GM19324 (cell line): ENCODE measurements around the gene LMNTD2.

Experiments used
- ATAC-seq: cut with Tn5 transposase; IDR thresholded peaks from one replicate; pipeline ENCODE4 v1.9.1; 2021; ENCODE audit warnings: mild to moderate bottlenecking, moderate library complexity; ENCODE audit not compliant: unreplicated experiment, low FRiP score

Gene LMNTD2

GRCh38 chr11:569158-569885 is 8.8 kb upstream of the LMNTD2 start:
- no peak for ATAC-seq

DNA sequence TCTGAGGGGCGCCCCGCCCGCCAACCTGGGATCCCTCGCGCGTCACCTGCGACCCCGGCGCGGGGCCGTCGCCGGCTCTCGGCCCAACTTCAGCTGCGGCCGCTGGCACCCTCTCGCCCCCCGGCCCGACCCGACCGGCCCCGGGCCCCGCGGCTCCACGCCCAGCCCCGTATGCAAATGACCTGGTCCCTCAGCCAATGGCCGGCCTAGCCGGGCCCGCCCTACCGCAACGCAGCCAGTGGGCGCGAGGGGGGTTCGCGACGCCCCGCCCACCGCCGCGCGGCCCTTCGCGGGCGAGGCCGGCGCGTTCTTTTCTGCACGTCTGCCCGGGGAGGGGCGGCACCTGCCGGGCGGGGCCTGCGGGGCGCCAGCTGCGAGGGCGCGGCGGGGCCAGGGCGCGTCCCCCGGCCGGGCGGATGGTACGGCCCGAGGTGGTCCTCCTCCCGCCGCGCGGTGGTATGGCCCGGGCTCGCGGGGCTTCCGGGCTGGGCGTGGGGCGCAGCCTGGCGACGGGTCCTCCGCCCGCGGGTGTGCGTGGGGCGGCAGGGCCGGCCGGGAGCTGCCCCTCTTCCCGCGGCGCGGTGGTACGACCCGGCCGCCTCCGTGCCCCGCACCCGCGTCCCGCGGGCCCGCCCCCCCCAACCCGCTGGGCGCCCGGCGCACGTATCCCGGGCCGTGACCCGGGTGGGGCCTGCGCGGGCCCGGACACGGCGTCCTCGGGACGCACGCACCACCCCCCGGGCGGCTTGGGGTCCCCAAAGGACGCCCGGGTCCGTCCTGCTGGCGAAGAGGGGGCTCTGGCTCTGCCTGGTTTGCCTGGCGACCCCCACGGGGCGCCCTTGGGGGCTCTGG is 8.0 kb upstream of the LMNTD2 start:
- peak; percentile 83 for ATAC-seq

DNA sequence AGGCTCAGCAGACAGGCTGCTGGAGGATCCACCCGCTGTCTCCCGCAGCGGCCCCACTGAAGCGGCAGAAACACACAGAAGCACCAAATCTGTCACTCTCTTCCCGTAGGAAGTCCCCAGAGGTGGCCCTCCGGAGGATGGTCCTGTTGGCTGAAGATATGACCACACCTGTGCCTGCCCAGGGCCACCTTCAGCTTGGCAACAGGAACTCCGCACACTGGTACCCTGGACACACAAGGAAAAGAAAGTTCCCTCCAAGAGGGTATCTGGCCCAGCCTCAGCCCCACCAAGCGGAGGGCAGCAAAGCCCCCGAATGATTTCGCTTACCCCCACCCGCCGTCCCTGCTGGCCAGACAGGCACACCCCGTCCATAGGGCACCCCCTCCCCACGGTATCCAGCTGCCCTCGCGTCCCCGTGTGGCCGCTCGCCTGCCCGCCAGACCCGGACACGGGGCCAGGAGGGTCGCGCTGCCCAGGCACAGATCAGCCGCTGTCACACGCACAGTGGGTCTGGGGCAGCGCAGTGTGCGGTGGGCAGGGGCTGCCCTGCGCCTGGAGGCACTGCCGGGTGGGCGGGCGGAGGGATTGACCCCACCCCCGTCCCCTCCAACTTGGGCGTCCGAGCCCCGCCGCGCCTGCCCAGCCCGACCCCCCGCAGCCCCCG is 7.2 kb upstream of the LMNTD2 start:
- no peak for ATAC-seq

GRCh38 chr11:567011-567628 is 6.6 kb upstream of the LMNTD2 start:
- ATAC-seq = no peak

GRCh38 chr11:565921-566509 is 5.5 kb upstream of the LMNTD2 start:
- ATAC-seq = no peak

DNA sequence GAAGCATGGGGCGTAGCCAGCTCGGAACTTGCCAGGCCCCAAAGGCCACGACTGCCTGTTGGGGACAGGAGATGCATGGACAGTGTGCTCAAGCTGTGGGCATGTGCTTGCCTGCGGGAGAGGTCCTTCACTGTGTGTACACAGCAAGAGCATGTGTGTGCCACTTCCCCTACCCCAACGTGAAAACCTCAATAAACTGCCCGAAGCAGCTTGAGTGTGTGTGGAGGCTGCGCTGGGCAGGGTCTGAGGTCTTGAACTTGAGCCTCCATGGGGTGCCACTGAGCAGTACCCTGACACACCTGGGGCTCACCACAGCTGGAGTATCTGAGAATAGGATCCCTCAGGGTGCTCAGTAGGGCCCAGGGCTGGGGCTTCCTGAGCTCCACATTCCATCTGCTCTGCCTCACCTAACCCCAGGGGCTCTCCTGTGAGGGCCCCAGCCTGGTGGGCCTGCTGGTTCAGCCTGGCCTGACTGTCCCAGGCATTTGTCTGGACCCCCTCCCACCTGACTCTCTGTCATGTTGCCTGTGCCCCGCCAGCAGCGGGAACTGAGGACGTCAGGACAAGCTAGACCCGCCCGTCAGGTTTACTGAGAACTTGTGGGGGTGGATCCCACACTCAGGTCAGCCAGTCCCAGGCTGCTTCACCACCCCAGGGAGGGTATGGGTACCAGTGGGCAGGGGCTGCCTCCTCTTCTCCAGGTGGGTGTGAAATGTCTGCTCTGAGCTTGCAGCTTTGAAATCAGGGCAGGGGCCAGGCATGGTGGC is 3.5 kb upstream of the LMNTD2 start:
- no peak for ATAC-seq

GRCh38 chr11:563066-563811 is 2.7 kb upstream of the LMNTD2 start:
- no peak for ATAC-seq

GRCh38 chr11:562046-562645 is 1.6 kb upstream of the LMNTD2 start:
- ATAC-seq = no peak

DNA sequence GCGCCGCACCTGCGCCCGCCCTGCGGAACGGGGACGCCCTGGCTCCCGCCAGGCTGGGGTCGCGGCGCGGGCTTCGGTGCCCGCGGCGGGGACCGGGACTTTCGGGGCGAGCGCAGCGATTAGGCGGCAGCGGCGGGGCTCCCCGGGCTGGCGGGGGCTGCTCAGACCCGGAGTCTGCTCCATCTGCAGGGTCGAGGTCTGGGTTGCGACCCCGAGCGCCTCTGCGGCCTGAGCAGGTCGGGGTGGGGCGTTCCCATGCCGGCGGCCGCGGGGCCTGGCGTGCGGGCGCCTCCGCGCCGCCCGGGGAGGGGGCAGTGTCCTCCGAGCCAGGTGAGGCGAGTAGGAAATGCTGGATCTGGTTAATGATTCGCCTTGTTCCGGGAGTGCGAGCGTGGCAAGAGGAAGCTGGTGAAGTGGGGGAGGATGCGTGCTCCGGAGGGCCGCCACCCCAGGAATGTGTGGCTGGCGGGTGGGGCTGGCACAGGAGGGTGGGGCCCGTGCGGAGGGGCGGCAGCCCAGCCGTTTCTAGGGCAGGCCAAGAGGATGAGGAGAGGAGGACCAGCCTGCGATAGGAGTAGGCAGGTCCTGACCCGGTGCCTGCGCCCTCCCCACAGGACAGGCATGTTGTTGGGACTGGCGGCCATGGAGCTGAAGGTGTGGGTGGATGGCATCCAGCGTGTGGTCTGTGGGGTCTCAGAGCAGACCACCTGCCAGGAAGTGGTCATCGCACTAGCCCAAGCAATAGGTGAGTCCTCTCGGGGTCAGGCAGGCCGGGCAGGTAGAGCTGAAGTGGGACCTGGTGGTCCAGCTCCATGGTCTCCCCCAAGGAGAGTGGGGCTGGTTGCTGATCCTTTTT is 838 bp upstream of the LMNTD2 start:
- ATAC-seq = peak; percentile 15

- no peak for ATAC-seq
These were observed 730 bp downstream of the LMNTD2 start for GRCh38 chr11:559712-560304.

DNA sequence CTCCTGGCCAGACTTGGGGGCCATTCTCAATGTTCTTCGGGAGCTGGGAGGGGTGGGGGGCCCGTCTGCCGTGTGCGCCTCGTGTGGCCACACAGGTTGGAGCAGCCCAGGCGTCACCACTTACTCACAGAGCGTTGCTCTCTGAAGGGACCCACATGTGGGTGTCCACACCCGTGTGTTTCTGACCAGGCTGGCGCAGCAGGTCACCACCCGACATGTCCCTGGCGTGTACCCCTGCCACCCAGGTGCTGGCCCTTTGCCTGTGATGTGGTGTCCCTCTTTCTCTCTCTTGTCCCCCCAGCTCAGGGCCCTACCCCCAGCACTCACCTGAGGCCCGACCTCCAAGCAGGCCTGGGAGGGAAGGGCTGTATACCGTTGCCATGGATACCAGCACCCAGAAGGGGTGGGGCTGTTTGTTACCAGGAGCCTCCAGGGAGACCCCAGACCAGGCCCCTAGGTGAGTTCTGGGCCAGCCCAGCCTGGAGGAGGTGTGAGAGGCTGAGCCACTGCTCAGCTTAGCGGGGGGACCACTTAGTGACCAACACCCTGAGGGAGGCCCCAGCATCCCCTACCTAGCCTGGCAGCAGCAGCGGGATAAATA is 1.4 kb downstream of the LMNTD2 start:
- no peak for ATAC-seq

GRCh38 chr11:558503-558902 is 2.0 kb downstream of the LMNTD2 start:
- ATAC-seq = no peak

DNA sequence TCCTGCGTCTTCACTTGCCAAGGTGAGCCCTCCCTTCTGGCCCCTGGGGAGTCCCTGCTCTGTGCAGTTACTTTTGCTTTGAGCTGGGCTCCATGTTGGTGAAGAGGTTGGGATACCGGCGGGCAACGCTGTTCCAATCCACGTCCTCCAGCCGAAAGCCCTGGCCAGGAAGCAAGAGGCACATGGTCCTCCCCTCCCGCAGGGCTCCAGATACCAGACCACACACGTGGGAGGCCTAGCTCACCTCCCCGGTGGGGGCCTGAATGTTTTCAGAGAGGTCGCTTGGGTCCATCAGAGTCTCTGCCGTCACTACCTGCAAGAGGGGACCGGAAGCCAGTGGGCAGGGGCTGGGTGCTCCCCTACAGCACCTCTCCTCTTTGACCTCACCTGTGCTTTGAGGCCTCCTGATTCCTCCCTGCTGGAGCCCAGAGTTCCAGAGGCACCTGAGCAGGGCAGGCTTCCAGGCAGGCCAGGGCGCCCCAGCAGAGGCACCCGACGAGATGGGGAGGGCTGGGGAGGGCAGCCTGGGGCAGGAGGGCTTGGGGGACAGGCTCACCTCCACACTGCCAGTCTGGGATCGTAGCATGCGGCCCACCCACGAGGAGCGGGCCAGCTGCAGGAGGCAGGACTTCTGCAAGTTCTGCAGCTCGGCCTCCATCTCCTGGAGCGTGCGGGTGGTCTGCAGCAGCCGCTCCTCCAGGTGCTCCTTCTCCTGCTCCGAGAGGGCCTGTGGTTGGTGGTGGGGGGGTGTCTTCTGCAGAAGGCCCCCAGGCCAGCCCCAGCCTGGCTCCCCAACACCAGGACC is 3.0 kb downstream of the LMNTD2 start:
- ATAC-seq = no peak

GRCh38 chr11:556662-557256 is 3.8 kb downstream of the LMNTD2 start:
- no peak for ATAC-seq

DNA sequence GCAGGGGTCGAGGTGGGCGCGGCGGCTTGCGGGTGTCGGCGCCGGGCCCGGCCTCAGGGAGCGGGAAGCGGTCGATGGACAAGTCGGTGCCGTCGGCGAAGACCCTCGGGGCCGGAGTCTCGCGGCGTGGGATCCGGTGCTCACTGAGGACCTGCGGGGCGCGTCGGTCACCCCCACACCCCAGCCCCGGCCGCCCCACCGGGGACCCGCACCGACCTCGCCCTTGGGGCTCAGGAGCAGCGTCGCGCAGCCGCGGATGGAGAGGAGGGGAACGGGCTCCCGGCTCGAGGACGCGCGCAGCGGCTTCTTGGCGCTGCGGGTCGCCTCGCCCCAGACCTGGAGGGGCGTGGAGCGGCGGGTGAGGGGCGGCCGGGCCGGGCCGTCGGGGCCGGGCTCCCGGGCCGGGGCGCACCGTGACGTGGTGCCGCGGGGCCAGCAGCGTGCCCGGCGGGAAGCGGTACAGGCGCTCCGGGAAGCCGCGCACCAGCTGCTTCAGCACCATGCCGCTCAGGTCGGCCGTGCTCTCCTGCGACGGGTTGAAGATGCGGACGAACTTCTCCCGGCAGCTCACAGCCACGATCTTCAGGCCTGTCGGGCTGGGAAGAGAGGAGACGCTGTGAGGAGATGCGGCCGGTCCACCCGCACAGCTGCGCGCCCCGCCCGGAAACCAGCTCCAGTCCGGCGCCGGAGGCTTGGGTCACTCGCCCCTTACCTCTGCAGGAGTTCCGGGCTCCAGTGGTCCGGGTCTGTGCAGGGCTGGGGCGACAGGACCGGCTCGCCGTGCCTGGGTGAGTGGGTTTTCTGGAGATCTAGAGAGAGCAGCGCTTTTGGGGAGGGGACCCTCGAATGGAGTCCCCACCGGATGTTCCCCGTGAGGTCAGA is 4.5 kb downstream of the LMNTD2 start:
- ATAC-seq = no peak
